NCI-H446 treated with DMSO at 0.1 percent for 48 hours (cell line): ENCODE results near the gene CD2.
"Not testable (repeated sequence)": the region's sequence is repeated elsewhere in the genome, so short reads cannot be mapped to it uniquely, and the experiment has no call there.

ENCODE experiments used
- DNase-seq: peaks from one replicate; lab custom pipeline; 2025; lab: John Stamatoyannopoulos, UW

The CD2 gene

GRCh38 chr1:116732726-116733125 is 21.5 kb upstream of the CD2 start:
- no peak for DNase-seq

GRCh38 chr1:116733476-116734365 is 20.5 kb upstream of the CD2 start:
- DNase-seq: no peak

GRCh38 chr1:116735246-116735645 is 19.0 kb upstream of the CD2 start:
- no peak for DNase-seq

GRCh38 chr1:116737020-116737854 is 17.0 kb upstream of the CD2 start:
- DNase-seq: peak; percentile 41

- no peak for DNase-seq
Measured at GRCh38 chr1:116737855-116738321, 16.3 kb upstream of the CD2 start.

GRCh38 chr1:116738673-116739370 is 15.4 kb upstream of the CD2 start:
- no peak for DNase-seq

- DNase-seq: no peak
Measured at GRCh38 chr1:116739371-116740012, 14.7 kb upstream of the CD2 start.

- DNase-seq: no peak
Measured at GRCh38 chr1:116740296-116740695, 13.9 kb upstream of the CD2 start.

GRCh38 chr1:116740746-116741145 is 13.5 kb upstream of the CD2 start:
- no peak for DNase-seq

- DNase-seq: no peak
Measured at GRCh38 chr1:116741836-116742565, 12.2 kb upstream of the CD2 start.

- DNase-seq: no peak
Measured at GRCh38 chr1:116743535-116743934, 10.7 kb upstream of the CD2 start.

GRCh38 chr1:116748272-116748671 is 6.0 kb upstream of the CD2 start:
- no peak for DNase-seq

- DNase-seq: no peak
Measured at GRCh38 chr1:116751146-116751545, 3.1 kb upstream of the CD2 start.

- no peak for DNase-seq
Measured at GRCh38 chr1:116751621-116752020, 2.6 kb upstream of the CD2 start.

GRCh38 chr1:116753312-116753711 is 918 bp upstream of the CD2 start:
- DNase-seq: no peak

- DNase-seq: no peak
Measured at GRCh38 chr1:116755066-116755465, 836 bp downstream of the CD2 start.

- DNase-seq: no peak
Measured at GRCh38 chr1:116755681-116756080, 1.5 kb downstream of the CD2 start.

- DNase-seq: not testable (repeated sequence)
Measured at GRCh38 chr1:116756092-116756491, 1.9 kb downstream of the CD2 start.

GRCh38 chr1:116758456-116758815 is 4.2 kb downstream of the CD2 start:
- not testable (repeated sequence) for DNase-seq

- no peak for DNase-seq
Measured at GRCh38 chr1:116759636-116760035, 5.4 kb downstream of the CD2 start.

- no peak for DNase-seq
Measured at GRCh38 chr1:116760487-116760886, 6.3 kb downstream of the CD2 start.
